Measurements from ENCODE around the gene DMD.

Gene DMD

DNA sequence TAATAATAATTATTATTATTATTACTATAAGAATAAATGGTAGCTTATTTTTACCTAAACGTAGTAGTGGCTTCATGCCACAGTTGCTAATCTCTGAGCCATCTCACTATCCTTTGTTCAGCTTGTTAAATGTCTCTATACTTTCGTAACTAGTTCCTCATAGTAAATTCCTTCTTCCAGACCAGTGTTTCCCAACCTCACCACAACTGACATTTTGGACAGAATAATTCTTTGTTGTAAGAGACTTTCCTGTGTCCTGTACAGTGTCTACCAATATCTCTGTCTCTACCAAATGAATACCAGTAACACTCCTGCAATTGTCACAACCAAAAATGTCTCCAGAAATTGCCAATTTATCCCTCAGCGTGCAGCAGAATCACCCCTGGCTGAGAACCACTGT, 1040.9 kb downstream of the DMD start:
- no peak for DNase-seq

DNA sequence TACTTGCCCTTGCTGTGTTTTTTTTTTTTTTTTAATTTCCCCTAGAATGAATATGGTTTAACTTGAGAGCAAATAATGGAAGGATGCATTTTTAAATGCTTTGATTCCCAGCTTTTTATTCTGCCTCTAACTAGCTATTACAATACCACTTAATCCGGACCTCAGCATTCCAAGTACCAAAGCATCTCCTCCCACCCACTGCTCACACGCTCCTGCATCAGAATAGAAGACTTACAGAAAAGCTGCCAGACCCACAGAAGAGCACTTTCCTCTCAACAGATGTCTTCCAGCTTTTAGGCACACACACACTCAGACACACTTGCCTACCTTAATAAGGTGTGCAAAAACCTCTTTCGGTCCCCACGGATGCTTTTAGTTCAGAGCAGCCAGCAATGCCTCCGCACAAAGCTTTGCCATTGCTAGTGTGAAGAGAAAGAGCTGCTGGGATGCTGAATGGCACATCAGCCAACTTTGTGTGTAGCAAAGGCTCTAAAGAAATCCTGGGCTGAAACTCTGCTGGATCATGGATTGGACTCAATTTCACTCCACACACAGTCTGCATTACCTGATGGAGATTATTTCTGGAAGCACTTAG, 1056.2 kb downstream of the DMD start:
- DNase-seq: no peak

DNA sequence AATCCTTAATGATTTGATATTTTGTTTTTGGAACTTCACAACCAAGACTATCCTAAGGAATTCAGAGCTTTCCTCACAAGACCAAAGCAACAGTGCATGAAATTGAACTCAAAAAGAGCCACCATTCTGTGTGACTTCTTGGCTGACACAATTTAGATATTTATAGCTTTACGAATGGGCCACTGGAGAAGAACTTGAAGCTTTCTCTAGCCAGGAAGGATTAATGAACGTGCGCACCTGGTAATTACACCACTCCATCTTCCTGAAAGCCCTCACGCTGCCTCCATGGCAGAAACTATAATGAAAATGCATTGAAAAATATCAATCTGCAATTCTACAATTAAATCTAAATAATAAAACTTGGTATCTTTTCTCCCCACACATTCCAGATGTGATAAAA, 1057.8 kb downstream of the DMD start:
- DNase-seq: no peak

DNA sequence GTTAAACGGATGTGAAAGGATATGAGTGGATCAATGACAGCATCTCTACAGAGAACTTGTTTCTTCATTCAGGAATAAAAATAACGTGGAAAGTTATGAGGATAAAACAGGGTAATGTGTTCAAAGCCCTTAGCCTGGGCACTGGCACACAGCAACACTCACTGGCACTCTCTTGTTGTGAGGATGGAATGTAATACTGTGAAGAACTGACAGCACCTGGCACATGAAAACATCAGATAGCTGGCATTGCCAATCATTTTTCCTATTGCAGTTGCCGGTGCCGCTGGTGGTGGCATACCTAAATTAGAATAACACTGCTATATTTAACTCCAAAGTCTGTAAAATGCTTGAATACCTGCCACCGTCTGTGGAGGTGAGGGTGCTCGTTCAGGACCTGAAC, 1061.2 kb downstream of the DMD start:
- no peak for DNase-seq

DNA sequence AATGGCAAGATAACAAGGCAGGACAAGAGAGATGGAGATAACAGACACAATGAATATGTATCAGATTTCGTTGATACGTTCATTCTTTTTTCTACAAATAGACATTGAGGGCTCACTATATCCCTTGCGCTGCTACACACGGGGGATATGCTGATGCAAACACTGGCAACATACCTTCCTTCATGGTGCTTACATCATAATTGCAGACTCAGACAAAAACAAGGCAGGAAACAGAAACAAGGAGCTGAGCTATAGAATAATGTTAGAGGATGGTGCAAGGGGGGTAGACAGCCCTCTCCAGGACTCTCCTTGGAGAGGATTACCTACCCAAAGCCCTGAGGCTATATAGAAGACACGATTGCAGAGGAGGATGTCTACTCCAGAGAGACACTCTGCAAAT, 1069.5 kb downstream of the DMD start:
- no peak for DNase-seq

DNA sequence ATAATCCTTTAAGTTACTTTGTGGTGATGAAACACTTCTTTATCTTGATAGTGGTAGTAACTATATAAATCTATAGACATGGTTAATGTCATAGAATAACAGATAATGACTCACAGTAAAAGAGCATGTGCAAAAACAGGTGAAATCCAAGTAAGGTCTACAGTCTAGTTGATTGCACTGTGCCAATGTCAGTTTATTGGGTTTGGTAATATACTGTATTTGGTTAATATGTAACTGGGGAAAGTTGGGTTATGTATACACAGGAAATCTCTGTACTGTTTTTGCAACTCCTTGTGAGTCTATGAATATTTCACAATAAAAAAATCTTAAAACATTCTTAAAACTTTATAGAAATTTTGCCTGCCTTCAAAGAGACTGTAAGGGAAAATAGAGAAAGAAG, 1071.9 kb downstream of the DMD start:
- no peak for DNase-seq

DNA sequence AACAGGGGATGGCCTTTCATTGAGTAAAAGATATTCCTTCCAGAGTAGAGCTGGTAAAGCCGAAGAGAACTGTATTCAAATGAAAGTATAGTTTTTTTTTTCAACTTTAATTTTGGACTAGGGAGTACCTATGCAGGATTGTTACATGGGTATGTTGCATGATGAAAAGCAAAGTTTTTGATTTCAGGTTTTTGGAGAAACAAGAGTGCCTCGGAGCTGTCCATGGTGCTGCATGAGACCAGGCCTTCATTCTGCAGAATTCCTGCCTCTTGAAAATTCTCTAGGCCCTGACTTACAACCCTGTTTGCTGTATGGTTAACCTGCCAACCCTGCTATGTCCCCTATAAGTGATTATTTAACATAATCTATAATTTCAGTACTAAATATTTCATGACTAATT, 1073.8 kb downstream of the DMD start:
- DNase-seq: no peak

DNA sequence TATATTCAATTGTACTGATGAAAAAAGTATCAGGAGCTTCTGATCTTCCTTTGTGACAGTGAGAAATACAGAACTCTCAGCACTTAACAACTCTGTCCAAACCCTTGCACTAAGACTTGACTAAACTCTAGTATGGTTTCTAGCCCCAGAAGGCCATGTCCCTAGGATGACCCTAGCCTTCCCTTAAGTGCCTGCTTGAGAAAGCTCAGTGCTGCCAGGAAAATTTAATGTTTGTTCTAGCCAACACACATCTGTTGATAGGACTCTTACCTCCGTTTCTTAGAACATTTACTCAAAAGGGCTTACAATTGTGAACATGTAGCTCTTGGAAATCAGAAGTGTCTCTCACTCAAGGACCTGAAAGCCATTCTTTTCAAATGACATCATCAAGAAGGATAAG, 1084.4 kb downstream of the DMD start:
- no peak for DNase-seq

DNA sequence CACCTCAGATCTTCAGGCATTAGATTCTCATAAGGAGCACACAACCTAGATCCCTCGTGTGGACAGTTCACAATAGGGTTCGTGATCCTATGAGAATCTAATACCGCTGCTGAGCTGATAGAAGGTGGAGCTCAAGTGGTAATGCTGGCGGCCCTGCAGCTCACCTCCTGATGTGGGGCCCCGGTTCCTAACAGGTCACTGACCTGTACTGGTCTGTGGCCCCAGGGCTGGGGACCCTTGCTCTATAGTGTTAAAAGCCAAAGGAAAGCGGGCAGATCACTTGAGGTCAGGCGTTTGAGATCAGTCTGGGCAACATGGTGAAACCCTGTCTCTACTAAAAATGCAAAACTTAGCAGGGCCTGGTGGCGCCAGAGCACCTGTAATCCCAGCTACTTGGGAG, 1092.5 kb downstream of the DMD start:
- no peak for DNase-seq

DNA sequence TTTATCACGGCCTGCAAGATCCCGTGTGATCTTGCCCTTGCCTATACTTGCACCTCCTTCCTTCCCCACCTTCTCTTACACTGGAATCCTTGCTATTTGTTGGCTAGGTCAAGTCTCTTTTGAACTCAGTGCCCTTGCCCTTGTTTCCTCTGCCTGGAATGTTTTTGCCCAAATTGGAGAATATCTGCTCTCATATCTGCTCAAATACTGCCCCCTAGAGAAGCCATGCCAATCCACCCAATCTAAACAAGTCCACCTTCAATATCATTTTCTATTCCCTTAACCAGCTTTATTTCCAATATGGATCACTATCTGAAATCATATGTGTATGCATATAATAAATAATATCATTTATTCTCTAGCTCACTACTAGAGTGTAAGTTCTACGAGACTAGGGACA, 1095.3 kb downstream of the DMD start:
- no peak for DNase-seq

DNA sequence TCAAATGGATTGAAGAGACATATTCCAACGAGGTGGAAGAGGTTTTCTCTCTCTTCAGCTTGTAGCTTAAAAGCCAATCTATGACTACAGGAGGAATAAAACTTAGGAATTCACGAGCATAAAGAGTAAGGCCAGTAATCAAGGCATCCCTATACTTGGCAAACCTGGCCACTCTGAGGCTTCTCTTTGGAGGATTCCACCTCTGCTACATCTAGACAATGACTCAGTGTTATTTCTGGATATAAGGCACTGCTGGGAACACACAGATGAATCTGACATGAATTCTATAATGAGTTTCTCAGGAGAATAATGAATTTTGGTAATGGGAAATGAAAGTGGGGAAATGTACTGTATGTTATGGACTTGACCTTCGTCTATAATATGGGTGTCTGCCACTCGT, 1123.7 kb downstream of the DMD start:
- no peak for DNase-seq

DNA sequence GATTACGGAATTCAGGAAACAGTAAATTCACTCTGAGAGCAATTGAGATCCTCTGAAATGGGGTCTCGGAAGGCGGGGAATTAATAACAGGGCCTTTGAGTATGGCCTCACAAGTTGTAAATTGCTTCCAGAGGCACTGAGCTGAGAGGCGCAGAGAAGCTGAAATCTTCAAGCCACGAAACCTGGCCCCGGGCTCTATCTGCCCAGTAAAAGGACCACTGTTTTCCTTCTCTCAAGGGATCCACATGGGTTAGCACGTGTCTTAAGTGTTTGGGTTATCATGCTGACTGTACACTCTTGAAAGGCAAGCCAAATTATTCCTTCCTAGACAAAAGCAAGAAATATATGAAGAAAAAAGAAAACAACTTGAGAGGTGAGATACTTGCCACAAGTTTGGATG, 1126.6 kb downstream of the DMD start:
- no peak for DNase-seq

DNA sequence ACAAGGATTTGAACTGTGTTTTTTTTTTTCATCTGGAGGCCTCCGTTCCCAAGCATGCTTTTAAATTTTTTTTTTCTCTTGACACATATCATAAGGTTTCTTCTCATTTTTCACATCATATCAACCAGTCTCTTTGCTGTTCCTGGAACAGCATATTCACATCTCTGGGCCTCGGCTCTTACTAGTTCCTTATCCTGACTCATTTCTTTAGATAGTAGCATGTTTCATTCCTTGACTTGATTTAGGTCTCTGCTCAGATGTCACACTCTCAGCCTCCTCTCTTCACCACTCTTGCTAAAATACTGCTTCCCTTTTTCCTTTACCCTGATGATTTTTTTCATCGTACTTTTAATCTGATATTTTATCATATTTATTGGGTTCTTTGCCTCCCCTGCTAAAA, 1163.1 kb downstream of the DMD start:
- DNase-seq: no peak

DNA sequence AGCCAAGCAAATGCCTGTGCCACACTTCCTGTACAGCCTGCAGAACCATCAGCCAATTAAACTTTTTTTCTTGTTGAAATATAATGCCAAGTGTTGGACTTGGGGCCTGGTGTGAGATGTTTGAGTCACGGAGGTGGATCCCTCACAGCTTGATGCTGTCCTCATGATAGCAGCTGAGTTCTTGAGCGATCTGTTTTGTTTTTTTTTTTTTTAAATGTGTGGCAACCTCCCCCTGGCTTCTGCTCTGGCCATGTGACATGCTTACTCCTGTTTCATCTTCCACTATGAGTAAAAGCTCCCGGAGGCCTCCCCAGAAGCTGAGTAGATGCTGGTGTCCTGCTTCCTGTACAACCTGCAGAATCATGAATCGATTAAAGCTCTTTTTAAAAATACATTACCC, 1166.2 kb downstream of the DMD start:
- no peak for DNase-seq

DNA sequence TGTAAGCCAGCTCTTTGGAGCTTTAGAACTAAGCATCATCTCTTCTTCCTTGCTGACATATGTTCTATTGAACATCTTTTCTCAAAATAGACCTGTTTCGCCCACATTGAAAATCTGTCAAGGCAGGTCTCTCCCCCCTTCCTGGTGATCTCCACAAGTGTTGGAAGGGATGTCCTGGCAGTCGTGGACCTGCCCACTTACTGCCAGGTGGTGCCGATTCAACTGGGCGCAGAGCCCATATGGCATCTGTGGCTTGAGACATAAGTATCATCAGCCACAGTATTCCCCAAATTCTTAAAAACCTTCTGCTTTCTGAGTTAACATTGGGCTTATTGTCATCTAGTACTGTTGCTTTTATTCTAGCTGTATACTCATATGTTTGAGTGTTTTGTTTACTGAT, 1170.2 kb downstream of the DMD start:
- DNase-seq: no peak

DNA sequence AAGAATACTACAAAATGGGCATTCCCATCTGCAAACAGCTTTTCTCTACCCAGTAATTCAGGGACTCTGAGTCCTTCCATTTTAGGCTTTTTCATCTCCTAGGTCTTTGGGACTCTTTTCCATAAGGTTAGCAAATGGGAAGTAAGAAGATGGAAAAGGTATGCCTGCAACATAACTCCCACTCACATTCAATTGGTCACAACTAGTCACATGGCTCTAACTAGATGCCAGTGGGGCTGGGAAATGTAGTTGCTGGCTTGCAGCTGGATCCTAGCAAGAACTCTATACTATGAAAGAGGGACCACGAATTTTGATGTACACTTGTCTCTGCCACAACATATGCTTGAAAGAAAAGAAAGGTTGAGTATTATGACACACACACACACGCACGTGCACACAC, 1184.6 kb downstream of the DMD start:
- DNase-seq: no peak

DNA sequence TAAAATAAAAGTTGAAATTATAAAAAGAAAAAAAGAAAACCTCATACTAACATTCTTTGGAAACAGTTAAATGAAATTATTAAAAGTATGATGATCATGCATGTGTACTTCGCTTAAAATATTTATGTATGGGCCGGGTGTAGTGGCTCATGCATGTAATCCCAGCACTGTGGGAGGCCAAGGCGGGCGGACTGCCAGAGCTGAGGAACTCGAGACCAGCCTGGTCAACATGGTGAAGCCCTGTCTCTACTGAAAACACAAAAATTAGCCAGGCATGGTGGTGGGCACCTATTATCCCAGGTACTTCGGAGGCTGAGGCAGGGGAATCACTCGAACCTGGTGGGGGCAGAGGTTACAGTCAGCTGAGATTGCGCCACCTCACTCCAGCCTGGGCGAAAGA, 1187.3 kb downstream of the DMD start:
- no peak for DNase-seq

DNA sequence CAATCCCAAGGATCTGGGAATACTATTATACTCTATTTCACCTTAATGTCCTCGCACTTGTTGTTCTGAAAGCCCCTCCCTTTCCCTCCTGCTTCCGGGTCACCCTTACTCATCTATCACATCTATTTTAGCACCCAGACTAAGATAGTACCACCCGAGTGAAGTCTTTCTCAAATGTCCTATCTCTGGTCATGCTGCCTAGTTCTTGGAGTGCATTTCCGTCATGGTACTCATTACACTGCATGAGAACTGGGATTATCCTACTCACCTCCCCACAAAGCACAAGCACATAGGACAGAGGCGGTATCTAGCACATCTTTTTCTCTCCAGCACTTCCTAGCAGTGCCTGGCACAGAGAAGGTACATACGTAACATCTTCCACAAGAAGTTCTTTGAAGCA, 1195.2 kb downstream of the DMD start:
- no peak for DNase-seq

DNA sequence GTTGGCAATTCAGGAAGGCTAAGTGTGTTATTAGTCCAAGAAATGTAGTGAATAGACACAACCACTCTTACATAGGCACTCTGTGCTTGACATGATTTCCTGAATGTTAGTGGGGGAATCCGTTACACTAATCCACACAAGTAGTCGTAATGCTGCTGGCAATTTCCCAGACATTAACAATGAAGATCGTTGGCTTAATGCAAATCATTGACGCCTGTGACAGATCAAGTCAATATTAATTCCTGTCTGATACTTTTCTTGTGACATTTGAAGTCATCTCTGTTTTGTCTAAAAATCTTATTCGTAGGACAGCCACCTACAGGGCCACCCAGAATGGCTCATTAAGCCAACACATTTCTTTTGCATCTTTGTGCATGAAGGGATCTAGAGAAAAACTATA, 1200.4 kb downstream of the DMD start:
- no peak for DNase-seq

DNA sequence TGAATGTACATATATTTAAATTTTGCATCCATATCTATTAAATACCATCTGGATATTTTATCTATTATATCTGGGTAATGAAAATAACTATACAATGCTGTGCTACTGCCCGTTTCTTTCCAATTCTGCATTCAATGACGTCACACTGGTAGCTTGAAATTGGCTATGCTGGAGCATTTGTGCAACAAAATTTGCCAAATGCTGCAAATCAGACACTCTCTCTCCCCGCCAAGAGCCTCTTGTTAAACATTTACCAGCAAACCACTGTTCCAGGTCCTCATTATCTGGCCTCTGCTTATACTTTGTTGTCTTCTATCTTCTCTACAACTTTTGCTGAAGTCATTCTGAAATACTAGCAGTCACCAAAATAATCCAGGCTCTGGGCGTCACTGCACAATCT, 1201.1 kb downstream of the DMD start:
- no peak for DNase-seq

DNA sequence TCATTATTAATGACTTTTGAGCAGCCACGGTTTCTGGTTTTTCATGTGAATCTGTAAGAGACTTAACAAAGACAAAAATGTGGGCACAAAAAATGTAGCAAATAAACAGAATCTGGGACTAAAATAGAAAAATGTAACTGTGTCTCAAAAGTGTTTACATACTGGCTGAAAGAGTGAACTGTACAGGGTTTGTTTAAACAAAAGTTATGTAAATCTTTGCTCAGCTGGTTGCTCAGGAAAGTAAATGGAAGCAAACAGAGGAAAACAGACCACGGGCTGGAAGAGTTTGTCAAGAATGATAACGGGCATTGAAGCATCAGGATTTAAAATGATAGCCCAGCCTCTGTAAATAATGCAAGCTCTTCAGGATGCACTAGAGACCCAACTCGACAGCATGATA, 1217.7 kb downstream of the DMD start:
- no peak for DNase-seq

DNA sequence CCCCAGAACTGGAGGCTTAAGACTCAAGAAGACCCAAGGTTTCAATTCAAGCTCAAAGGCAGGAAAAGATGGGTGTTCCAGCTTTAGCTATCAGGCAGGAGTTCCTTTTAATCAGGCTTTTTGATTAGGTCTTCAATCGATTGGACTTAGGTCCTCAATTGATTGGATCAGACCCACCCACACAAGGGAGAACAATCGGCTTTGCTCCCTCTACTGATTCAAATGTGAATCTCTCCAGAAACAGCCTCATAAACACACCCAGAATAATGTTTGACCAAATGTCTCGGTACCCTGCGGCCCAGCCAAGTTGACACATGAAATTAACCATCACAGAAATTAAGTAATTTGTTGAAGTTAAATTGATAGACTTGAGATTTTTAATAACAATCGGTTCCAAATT, 1222.4 kb downstream of the DMD start:
- DNase-seq: no peak

DNA sequence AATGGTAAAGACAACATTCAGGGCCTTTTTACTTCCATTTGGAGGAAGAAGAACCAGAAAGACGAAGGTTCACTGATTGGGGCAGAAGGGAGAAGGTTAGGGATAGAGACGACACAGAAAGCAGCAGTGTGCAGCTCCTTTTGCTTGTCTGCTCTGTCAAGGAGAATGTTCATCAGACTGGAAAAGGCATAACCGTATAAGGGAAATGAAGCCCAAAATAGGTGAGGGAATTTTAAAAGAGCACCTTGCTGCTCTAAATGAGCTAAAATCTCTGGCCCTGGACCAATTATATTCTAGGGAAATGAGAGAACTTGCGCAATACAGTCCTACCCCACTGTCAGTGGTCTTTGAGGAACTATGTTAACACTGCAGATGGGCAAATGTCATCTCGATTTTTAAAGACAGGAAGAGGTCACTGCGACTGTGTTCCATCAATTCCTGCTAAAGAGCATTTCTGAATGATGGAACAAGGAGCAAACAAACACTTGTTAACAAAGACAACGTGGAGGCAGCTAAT, 1229.7 kb downstream of the DMD start:
- DNase-seq: no peak

DNA sequence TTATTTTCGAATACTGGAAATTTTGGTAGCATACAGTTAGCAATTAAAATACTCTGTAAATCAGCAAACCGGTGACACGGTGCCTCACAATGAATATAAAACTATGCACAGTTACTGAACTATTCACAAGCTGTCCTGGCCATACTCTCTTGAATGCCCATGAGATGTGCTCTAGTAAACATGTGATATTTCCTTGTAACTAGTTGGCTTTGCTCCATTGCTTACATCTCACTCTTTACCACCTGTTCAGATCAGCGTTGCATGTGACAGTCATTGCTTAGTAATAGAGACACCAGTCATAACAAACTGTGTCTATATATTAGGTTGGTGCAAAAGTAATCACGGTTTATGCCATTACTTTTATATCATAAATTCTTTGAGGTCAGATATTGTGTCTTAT, 1241.6 kb downstream of the DMD start:
- DNase-seq: no peak

DNA sequence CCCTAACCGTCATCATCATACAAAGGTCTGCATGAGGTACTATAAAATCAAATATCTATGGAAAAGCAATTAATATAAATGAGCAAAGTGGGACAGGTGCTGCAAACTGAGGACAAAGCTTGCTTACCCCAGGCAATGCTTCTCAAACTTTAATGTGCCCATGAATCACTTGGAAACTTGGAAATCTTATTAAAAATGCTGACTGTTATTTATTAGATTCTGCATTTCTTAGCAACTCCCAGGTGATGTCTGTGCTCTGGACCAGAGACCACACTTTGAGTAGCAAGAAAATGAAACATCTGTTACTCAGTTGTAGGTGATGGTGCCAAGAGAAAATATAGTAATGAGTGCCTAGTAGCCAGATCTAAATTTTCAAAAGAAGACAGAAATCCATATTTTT, 1249.1 kb downstream of the DMD start:
- no peak for DNase-seq

DNA sequence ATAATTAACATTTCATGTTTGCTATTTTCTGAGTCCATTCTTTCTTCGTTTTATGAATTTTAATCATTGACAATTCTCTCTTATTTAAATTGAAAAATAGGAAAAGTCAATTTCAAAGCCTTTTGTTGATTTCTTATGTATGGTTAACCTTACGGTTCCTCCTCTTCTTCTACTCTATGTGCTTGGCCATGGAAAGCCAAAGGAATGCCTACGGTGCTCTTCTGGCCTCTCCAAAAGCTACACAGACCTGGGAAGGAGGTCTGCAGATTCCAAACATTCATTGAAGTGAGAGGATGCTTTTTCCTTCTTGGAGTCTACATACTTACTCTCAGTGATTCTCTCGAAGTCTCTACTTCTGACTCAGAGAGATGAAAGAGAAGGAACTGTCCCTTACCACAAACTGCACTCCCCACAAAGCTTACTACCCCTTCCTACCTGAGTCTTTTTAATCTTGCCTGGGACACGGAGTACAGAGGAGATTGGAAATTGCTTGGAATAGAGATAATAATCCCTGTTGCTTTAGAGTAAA, 1276.4 kb downstream of the DMD start:
- DNase-seq: no peak
